Stomach (tissue), 4 donors: ENCODE data around the gene CPHXL2.

Source experiments
- EP300 ChIP-seq: sonication (generic); formaldehyde crosslinking; IDR thresholded peaks from one replicate; pipeline ENCODE4 v1.6.1; 2017; ENCODE audit warnings: antibody characterized with exemption
- POLR2A ChIP-seq, 4 donors: fragments of 450-650 bp; IDR thresholded peaks; one replicate each; pipeline ENCODE4 v1.6.1; 2016; ENCODE audit warnings: antibody characterized with exemption in 4 of 4, control low read depth in 2 of 4, mild to moderate bottlenecking in 1 of 4, moderate library complexity in 1 of 4

GRCh38 chr16:75658175-75658574 is 18.6 kb downstream of the CPHXL2 start:
- TF ChIP-seq POLR2A (IDR thresholded peaks at IDR 0.05): no peak
- no peak for TF ChIP-seq EP300
